T-helper 2 cell treated with Interferon-gamma antibody and Interleukin-4, amounts not matched to agents 100 ng/mL and 5 ng/mL, for 36 hours (primary cell): ENCODE results near the gene APOD. TPM values are rescaled to one million over a fixed set of nuclear protein-coding genes. Genes with fewer than 3 reads are reported as not detected.
"Not testable (repeated sequence)": the region's sequence is repeated elsewhere in the genome, so short reads cannot be mapped to it uniquely, and the experiment has no call there.

Source experiments
- intact Hi-C: fragments of 100-400 bp; cut with micrococcal nuclease; formaldehyde crosslinking; loops from one replicate; pipeline ENCODE4 v1.15.1; 2023
- total RNA-seq: library from RNA; stranded (reverse); gene quantifications from 2 replicates; pipeline ENCODE4 v1.2.3, GENCODE V29; 2022

The APOD gene
- total RNA-seq, 1 donor from 2014 or later: not detected

DNA sequence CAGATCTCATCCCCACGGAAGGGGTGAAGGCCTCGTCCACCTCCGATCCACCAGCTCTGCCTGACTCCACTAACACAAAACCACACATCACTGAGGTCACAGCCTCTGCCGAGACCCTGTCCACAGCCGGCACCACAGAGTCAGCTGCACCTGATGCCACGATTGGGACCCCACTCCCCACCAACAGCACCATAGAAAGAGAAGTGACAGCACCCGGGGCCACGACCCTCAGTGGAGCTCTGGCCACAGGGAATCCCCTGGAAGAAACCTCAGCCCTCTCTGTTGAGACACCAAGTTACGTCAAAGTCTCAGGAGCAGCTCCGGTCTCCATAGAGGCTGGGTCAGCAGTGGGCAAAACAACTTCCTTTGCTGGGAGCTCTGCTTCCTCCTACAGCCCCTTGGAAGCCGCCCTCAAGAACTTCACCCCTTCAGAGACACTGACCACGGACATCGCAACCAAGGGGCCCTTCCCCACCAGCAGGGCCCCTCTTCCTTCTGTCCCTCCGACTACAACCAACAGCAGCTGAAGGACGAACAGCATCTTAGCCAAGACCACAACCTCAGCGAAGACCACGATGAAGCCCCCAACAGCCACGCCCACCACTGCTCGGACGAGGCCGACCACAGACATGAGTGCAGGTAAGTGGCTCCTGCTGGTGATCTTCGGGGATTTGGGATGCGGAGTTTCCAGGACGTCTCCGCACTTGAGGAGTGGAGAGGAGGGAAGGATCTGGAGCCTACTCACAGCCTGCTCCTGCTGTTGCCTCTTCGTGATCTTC, 36.0 kb upstream of the APOD start:
- intact Hi-C loops: loop anchor here (10.0 kb wide), 1 partner anchor 125 kb away; no protein-coding TSS in a partner anchor

DNA sequence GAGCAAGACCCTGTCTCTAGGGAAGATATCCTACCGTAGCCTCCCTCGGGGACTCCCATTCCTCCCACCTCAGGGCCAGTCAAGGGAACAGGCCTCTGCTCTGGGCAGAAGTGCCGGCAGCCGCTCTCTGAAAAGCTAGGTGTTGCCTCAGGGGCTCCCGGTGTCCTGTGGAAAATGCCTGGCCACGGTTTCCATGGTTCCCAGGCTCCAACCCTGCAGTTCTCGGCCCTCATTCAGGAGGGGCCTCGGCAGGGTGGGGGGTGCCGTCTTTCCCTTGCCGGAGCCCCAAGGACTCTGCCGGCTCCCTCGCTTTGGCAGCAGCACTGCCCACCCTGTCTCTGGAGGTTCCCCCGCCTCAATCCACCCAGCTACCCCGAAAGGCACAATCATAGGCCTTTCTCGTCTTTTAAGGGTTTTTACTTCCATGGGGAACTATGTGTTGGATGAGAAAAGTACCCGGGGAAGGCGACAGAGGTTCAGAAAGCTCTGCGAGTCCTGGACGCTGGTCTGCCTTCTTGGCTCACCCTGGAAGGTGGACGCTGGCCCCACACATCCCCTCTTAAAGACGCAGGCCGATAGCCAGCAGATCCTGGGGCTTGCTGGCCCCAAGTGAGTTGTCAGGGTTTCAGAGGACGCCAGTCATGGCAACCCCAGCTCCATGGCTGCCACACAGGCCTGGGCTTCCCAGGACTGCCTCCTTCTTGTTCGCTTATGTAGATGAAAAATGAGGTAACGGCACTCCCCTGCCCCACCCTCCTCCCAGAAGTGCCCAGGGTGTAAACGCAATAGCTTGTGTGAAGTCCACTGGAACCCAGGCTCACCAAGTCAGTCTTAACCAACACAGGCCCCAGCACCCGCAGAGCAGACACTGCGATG, 34.3 kb upstream of the APOD start:
- intact Hi-C loops: not testable (repeated sequence)

DNA sequence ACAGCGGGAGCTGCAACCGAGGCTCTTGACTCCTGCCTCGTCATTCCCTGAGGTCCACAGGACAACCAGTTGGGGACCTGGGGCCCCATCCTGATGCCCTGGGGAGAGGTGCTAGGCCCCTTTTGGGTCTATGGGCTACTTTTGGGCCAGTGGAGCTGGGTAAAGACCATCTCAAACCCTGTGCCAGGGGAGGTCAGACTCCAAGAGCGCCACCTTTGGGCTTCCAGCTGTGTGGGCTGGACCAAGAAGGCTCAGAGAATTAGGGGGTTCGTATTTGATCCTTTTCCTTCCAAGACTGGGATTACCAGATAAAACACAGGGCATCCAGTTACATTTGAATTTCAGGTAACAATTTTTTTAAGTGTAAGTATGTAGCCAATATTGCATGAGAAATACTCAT, 33.4 kb upstream of the APOD start:
- intact Hi-C loops: not testable (repeated sequence)

DNA sequence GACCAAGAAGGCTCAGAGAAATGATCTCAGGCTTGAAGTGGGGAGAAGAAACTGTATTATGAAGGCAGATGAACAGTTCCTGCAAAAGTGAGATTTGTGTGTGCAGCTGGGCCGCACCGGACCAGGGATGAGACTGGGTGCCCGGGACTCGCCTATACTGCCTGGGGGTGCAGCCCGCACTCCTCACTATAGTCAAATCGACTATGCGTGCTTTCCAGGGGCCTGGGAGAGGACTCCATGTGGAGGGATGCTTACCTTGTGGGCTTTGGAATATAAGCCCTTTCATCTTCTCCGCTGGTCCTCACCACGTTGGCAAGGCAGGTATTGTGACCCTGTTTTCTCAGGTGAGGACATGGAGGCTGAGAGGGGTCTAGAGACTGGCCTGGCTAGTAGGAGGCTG, 32.9 kb upstream of the APOD start:
- intact Hi-C loops: no loop called here

DNA sequence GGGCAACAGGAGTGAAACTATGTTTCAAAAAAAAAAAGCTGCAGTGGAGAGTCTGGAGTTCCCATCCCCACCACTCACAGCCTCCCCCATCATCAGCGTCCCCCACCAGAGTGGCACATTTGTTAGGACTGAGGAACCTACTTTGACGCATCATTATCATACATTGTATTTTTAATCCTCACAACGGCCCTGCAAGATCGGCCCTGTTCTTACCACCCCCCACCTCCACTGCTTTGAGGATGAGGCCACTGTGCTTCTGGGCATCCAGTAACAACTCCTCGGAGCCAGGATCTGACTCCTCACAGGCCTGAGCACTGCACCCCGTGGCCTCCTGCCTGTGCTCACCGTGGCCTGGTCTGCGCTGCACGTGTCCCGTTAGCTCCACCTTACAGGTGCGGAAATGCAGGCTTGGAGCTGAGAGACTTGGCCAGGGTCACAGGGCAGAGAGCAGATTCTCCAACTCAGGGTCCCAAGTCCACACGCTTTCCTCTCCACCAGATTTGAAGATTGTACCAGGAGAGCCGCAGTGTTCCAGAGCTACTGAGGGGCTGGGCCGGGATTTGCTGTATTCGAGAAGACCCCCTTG, 32.3 kb upstream of the APOD start:
- intact Hi-C loops: not testable (repeated sequence)

DNA sequence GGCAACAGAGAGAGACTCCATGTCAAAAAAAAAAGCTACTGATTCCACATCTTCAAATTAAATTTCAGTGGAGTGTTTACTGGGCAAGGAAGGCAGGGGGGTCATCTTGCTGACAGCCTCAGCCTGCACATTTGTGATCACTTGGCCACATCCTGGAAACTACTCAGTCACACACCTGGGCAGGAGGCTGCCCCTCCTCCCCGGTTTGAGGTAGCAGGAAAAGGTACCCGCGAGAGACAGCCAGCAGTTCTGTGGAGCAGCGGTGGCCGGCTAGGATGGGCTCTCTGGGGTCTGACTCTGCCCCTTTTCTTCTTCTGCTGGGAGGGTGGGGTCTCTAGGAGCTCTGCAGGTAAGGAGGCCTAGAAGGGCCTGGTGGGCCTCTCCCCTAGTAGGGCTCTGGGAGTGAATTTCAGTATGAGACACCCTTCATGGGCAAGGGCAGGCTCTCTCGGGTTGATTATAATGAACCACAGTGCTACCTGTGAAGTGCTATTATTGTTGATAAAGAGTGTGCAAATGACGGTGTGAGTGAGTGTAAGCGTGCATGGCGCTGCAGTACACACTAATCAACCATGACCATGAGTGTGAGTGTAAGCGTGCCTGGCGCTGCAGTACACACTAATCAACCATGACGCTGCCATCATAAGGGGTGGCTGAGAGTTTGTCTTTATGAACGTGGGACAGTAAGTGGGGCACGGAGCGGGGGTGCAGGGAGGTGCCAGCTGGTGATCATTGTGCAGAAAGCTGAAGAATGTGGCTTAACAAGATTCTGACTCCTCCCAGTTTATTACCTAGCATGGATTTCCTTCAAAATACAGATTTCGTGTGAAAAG, 31.1 kb upstream of the APOD start:
- intact Hi-C loops: not testable (repeated sequence)

DNA sequence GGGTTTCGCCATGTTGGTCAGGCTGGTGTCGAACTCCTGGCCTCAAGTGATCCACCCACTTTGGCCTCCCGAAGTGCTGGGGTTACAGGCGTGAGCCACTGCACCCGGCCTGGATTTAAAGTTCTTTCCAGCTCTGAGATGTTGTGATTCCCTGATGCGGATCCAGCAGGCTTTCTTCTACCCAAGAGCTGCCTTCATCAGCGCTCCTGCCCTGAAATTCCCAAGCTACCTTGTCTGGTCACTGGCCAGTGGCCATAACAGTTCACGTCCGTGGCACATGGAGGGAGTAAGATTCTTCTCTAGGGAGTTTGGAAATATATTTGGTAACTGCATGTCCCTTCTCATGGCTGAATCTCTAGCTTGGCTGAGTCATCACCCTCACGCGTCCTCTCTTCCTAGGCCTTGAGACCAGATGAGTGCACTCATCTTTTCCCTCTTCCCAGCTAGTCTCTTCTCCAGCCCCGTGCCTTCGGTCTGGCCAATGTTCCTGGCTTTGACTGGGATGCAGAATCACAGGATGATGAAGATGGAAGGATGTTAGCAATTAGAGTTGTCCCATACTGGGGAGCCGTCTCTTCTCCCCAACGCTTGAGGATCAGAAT, 29.8 kb upstream of the APOD start:
- intact Hi-C loops: no loop called here

DNA sequence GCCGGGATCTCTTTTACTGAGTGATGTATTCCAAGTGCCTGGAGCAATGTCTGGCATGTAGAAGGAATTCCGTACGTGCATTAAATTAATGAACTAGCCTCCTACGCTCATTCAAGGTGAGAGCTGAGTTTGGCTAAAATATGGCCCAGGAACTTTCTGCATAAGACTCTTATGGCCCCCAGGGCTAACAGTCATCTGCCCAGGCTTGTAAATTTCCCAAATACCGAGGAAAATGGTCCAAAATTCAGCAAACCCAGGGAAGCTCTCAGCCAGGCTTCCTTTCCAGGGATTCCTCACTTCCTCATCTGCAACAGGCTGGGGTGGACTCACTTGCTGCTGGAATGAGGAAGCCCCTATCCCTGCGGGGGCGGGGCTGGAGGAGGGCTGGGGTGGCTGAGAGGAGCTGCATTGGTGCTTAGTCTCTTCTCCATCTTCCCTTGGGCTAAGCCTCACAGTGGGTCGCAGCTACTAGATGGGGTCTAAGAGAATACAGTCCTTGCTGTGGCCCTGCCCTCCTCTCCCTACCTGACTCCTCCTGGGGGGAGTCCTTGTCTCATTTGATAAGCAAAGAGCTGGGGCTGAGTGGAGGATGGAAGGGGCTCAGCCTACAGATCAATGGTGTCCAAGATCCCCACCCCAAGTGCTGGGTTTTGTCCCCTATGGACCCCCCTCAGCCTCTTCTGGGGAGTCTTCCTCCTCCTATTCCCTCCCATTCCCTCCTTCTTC, 28.5 kb upstream of the APOD start:
- intact Hi-C loops: no loop called here

DNA sequence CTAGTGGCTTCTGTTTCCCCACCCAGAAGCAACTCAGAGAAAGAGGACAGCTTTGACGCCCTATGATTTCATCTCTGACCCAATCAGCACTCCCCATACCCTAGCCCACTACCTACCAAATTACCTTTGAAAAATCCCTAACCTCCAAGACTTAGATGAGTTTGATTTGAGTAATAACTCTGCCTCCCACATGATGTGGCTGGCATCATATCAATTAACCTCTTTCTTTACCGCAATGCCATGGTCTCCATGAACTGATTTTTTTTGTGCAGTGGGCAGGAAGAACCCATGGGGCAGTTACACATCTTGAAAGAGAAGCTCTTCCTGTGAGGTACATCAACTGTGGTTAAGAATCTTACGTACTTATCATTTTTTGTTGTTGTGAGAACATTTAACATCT, 25.5 kb upstream of the APOD start:
- intact Hi-C loops: loop anchor here (5.0 kb wide), 1 partner anchor 52 kb away; no protein-coding TSS in a partner anchor

DNA sequence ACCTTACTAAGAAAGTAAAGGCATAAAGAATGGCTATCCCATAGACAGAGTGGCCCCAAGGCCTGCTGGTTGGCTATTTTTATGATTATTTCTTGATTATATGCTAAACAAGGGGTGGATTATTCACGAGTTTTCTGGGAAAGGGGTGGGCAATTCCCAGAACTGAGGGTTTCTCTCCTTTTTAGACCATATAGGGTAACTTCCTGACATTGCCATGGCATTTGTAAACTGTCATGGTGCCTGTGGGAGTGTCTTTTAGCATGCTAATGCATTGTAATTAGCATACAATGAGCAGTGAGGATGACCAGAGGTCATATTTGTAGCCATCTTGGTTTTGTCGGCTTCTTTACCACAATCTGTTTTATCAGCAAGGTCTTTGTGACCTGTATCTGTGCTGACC, 18.0 kb upstream of the APOD start:
- intact Hi-C loops: not testable (repeated sequence)

DNA sequence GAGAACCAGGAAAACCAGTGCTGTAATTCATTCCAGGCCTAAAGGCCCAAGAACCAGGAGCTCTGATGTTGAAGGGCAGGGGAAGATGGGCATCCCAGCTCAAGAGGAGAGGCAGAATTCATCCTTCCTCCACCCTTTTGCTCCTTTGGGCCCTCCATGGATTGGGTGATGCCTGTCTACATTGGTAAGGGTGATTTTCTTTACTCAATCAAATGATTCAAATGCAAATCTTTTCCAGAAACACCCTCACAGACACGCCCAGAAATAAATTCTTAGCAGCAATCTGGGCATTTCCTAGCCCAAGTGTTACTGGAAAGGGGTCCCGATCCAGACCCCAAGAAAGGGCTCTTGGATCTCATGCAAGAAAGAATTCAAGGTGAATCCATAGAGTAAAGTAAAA, 17.6 kb upstream of the APOD start:
- intact Hi-C loops: no loop called here

DNA sequence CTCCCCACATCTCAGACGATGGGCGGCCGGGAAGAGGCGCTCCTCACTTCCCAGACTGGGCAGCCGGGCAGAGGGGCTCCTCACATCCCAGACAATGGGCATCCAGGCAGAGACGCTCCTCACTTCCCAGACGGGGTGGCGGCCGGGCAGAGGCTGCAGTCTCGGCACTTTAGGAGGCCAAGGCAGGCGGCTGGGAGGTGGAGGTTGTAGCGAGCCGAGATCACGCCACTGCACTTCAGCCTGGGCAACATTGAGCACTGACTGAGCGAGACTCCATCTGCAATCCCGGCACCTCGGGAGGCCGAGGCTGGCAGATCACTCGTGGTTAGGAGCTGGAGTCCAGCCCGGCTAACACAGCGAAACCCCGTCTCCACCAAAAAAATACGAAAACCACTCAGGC, 16.2 kb upstream of the APOD start:
- intact Hi-C loops: not testable (repeated sequence)

DNA sequence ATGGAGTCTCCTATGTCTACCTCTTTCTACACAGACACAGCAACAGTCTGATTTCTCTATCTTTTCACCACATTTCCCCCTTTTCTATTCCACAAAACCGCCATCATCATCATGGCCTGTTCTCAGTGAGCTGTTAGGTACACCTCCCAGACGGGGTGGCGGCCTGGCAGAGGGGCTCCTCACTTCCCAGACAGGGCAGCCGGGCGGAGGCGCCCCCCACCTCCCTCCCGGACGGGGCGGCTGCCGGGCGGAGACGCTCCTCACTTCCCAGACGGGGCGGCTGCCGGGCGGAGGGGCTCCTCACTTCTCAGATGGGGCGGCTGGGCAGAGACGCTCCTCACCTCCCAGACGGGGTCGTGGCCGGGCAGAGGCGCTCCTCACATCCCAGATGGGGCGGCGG, 15.8 kb upstream of the APOD start:
- intact Hi-C loops: not testable (repeated sequence)

DNA sequence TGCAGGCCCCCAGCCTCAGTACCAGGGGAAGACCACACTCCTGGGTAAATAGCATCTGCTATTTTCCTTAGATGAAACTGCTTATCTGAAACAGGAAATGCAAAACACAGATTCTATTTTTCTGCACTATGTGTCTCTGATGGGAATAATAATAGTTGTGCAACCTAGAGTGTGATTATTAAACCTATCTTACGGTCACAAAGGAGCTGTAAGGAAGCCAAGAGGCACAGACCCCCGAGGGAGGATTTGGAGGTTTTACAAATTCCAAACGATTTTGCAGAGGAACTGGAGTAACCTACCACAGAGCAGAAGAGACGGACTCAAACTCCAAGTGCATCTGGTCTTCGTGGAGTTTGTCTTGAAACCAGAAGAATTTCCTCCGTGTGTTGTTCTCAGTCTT, 14.1 kb upstream of the APOD start:
- intact Hi-C loops: no loop called here

DNA sequence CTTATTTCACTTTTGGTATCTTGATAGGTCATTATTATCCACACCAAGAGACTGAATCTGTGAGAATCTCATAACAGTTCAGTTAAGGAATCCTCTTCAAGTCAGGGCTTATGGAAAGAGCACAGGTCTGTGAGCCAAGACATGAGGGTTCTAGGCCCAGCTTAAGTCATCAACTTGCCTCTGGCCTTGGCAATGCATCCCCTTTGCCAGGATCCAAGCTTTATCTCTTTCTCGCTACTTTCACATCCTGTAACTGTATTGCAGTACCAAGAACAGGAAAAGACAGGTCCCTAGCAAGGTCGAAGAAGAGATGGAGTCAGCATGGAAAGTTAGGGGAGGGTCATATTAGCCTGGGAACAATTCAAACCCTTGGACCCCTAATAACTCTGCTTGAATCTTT, 13.5 kb upstream of the APOD start:
- intact Hi-C loops: no loop called here

DNA sequence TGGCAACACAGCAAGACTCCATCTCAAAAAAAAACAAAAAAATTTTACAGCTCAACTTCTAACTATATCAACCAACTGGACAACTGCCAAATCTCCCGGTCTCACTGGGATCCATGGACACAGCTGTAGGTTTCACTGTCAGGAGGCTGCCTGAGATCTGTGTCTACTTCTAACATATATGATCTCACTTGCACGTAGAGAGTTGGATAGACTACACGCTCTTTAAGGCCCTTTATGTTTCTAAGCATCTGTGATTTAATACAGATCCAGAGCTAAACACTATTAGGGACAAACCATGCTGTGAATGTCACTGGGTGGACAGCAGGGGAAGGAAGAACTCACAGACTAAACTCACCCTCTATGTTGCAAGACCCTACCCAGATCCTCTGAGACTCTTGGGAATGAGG, 13.0 kb upstream of the APOD start:
- intact Hi-C loops: no loop called here

DNA sequence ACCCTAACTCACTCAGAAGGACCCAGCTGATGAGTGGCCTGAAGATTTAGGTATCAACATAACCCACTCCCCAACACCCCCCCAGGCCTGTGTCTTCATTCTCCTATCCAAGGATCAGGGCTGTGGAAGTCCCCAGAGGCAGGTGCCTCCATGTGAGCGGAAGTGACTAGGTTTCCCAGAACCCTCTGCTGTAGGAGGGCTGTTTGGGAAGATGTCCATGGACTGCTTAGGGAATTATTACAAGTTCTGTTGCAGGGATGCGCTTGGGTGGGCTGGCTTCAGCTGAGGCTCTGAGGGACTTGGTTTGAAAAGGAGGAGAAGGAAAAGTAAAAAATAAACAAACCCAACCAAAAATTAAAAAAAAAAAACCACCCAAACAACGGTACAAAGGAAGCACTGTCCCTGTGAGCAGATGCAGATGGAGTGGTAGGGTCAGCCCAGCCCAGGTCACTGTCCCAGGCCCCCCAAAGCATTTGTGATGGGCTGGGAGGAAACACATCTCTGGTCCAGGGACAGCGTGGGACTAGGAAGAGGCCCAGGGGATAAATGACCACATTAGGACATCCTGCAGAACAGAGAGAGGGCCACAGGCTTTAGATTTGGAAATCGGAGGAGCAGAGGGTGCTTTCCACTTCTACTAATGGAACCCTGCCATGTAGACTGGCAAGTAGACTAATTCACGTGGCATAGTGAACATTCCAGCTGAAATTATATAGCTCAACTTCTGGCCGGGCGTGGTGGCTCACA, 12.2 kb upstream of the APOD start:
- intact Hi-C loops: no loop called here

DNA sequence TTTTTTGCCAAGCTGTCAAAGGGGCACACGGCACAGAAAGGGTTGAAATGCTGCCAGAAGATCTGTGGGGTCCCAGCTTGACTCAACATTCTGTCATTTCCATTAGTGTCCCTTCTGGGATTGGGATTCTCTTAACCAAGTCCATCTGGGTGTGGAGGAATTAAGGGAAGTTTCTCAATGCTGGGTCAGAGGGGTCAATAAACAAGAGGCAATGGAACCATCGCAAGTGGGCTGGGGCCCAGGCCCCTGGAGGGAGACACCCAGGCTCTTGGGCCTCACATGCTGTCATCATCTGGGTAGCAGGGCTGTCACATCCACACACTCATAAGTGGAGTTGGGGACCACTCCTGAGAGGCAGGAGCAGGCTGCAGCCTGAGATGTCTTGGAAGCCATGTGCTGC, 8.1 kb upstream of the APOD start:
- intact Hi-C loops: no loop called here

DNA sequence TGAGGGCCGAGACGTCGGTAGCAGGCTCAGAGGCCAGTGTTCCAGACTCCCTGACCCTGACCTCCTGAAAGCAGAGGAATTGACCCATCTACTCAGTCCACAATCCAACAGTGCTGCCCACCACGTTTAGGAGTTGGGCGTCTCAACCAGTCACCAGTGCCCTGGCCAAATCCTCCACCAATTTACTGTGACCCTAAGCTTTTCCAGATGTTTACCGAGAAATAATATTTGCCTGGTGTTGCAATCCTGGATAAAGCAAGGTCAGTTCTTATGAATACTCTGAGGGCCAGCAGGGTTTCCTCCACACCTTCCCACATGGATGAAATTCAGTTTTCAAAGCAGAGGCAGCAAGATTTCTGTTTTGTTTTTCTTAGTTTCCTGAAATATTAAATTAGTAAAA, 7.5 kb upstream of the APOD start:
- intact Hi-C loops: no loop called here
